Left ventricle myocardium inferior (tissue), 1 donor: ENCODE results near the gene TBCD. TPM values are rescaled to one million over a fixed set of nuclear protein-coding genes. Genes with fewer than 3 reads are reported as not detected.
A peak's percentile ranks its signal among the peaks of the same experiment; 100 is the strongest.

ENCODE experiments used
- DNase-seq: peaks from one replicate; pipeline ENCODE4 v3.0.0-alpha.2; 2020
- H3K27ac ChIP-seq: fragments of 200-600 bp; replicated peaks from 2 replicates; pipeline ENCODE4 v1.8.0; 2021
- H3K27me3 ChIP-seq: fragments of 200-600 bp; 2 replicates; pipeline ENCODE4 v1.8.0; 2021; ENCODE audit warnings: low read depth
- H3K36me3 ChIP-seq: fragments of 200-600 bp; 2 replicates; pipeline ENCODE4 v1.8.0; 2021
- H3K4me1 ChIP-seq: fragments of 200-600 bp; 2 replicates; pipeline ENCODE4 v1.8.0; 2021
- H3K4me3 ChIP-seq: fragments of 200-600 bp; 2 replicates; pipeline ENCODE4 v1.8.0; 2021; ENCODE audit warnings: mild to moderate bottlenecking, moderate library complexity
- H3K9me3 ChIP-seq: fragments of 200-600 bp; replicated peaks from 2 replicates; pipeline ENCODE4 v1.8.0; 2021
- intact Hi-C: fragments of 100-400 bp; cut with micrococcal nuclease; formaldehyde crosslinking; loops from one replicate; pipeline ENCODE4 v1.11.0; 2022
- total RNA-seq: library from RNA; stranded (reverse); fragmentation: NEBNext Ultra II Directional; extraction: Animal tissue kit (Norgen Biotek cat#: 25700); gene quantifications from one replicate; pipeline ENCODE4 v1.2.1, GENCODE V29; 2021
- TF ChIP-seq, protein P1 (sequence below): fragments of 200-600 bp; IDR thresholded peaks from 2 replicates; pipeline ENCODE4 v1.8.0; 2021; ENCODE audit warnings: antibody characterized with exemption, mild to moderate bottlenecking, borderline replicate concordance
- donor health status: DM: no; HTN: yes; CAD: no; lungs with severe emphysema.

The TBCD gene
- total RNA-seq, 1 donor from 2014 or later: 48.0 TPM

DNA sequence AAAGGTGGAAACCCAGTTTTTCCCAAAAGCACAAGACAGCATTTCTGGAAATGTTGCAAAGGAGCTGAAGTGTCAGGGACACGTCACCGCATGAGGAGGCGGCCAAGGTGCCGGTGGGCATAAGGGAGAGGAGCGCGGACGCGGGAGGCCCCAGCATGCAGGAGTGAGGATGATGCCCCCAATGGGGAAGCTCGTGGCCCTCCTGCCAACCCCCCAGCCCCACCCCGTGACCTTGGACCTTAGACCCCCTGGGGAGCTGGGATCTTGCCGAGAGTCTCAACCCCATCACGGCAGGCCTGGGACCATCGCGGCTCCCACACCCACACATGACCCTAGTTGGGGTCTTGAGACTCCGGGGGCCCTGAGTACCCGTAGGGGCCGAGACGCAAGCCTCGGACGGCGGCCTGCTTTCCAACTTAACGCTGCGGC, 208.1 kb downstream of the TBCD start:
- intact Hi-C loops: no loop called here
- H3K36me3 ChIP-seq: peaks cover 10% of the 10 kb centered on the region
- peaks cover 13% of the 10 kb centered on the region for H3K9me3 ChIP-seq
- TF ChIP-seq, protein P1, sequence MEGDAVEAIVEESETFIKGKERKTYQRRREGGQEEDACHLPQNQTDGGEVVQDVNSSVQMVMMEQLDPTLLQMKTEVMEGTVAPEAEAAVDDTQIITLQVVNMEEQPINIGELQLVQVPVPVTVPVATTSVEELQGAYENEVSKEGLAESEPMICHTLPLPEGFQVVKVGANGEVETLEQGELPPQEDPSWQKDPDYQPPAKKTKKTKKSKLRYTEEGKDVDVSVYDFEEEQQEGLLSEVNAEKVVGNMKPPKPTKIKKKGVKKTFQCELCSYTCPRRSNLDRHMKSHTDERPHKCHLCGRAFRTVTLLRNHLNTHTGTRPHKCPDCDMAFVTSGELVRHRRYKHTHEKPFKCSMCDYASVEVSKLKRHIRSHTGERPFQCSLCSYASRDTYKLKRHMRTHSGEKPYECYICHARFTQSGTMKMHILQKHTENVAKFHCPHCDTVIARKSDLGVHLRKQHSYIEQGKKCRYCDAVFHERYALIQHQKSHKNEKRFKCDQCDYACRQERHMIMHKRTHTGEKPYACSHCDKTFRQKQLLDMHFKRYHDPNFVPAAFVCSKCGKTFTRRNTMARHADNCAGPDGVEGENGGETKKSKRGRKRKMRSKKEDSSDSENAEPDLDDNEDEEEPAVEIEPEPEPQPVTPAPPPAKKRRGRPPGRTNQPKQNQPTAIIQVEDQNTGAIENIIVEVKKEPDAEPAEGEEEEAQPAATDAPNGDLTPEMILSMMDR: no peak
- H3K27ac ChIP-seq: no peak overlapping the region
- no peaks in the 10 kb centered on the region for H3K27me3 ChIP-seq
- H3K4me3 ChIP-seq: no peak overlapping the region
- peaks cover 14% of the 10 kb centered on the region for H3K4me1 ChIP-seq
- peak; percentile 13 for DNase-seq

DNA sequence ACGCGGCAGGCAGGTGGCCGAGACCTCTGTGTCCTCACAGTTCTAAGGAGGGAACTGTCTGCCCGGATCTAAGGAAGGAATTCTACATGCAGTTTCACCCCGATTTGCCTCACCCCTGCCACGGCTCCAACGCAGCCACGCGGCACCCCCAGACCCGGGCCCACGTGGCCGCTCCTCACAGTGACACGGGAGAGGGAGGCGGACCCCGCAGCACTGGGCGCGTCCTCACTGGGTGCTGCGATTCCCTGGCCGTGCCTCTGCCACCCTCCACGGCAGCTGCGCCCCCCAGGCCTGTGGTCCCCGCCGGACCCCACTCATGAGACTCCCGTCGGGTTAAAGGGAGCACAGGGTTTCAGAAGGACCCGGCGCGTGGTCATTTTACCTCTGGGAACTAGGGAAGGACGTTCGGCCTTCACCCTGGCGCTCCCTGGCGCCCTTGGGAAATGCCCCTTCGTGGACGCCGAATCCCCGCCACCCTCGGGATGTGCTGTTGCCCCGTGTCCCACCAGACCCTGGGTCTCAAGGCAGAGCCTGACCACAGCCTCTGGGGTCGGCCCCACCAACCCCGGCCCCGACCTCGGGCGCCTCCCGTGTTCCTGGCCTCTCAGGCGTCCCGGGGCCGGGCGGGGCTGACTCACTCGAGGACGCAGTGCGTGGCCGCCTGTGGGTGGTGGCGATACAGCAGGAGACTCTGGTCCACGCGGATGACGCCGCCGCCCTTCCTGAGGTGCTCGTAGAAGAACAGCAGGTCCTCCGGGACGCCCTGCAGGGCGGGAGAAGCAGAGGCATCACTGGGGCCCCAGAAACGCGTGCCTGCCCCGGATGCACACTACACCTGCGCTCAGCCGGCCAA, 208.8 kb downstream of the TBCD start:
- intact Hi-C loops: no loop called here

DNA sequence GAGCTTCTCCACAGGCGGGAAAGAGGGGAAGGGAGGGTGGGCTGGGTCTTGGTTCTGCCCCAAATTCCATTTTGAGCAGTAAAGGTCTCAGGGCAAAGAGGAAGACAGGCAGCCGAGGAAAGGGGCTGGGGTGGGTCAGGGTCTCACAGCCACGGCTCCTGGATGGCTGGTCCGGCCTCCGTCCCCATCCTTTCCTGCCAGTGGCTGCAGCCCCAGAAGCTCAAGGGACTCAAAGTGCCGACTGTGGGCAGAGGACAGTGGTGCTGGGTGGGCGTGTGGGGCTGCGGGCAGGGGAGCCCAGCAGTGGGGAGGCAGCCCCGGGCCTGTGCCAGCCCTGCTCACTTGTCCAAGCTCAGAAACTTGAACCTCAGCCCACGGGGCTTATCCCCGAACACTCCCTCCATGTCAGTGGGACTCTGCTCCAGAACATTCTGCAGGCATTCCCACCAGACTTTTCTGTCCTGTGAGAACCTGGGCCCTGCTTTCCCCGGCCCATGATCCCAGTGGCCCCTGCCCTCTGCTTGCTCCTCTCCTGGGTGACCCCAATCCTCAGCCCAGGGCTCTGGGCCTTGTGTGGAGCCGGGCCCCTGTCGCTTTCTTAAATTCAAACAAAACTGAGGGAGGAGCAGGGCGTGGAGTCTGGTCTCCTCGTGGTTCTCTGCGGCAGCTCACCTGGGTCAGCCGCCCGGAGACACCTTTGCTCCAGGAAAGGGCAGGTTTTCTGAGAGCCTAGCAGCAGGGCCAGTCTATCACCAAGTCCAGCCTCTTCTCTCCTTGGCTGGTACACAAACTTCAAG, 209.7 kb downstream of the TBCD start:
- peak; percentile 12 for DNase-seq
- H3K4me3 ChIP-seq: no peak overlapping the region
- intact Hi-C loops: no loop called here
- peaks cover 14% of the 10 kb centered on the region for H3K4me1 ChIP-seq
- TF ChIP-seq, protein P1: no peak
- H3K27me3 ChIP-seq: no peaks in the 10 kb centered on the region
- H3K9me3 ChIP-seq: no peaks in the 10 kb centered on the region
- H3K36me3 ChIP-seq: peaks cover 6% of the 10 kb centered on the region
- no peak overlapping the region for H3K27ac ChIP-seq

More for the DNA sequence above, 208.8 kb downstream of the TBCD start:
- Histone ChIP-seq H3K27me3 (no peaks in the 10 kb centered on the region), H3K4me1 (peaks cover 14% of the 10 kb centered on the region), H3K9me3 (peaks cover 7% of the 10 kb centered on the region), H3K4me3 (no peak overlapping the region), H3K27ac (no peak overlapping the region), H3K36me3 (peaks cover 10% of the 10 kb centered on the region)
- peak; percentile 23 for DNase-seq
- TF ChIP-seq, protein P1: no peak

DNA sequence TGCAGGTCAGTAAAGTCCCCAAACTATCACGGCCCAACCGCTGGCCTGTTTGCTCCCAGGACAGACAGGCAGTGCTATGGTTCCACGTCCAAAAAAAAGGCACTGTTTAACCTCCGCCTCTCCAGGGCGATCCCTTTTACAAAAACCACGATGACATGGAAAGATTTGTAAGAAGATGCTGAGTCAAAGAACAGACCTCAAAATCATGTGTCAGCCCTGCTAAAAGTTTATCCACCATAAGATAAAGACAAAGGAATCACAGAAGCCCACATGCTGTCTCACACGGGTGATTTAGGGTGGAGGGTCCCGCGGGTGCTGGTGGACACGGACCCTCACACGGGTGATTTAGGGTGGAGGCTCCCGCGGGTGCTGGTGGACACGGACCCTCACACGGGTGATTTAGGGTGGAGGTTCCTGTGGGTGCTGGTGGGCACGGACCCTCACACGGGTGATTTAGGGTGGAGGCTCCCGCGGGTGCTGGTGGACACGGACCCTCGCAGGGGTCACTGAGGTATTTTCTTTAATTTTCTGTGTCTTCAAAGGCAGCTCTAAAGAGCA, 210.4 kb downstream of the TBCD start:
- Histone ChIP-seq H3K4me1 (peaks cover 14% of the 10 kb centered on the region), H3K27ac (peak overlapping the region; percentile 60), H3K9me3 (no peaks in the 10 kb centered on the region), H3K36me3 (no peaks in the 10 kb centered on the region), H3K27me3 (no peaks in the 10 kb centered on the region), H3K4me3 (no peak overlapping the region)
- TF ChIP-seq, protein P1: no peak
- intact Hi-C loops: no loop called here
- no peak for DNase-seq
